GM12878 (cell line): ENCODE results near the gene SNCA. TPM values are rescaled to one million over a fixed set of nuclear protein-coding genes. Genes with fewer than 3 reads are reported as not detected.
A peak's percentile ranks its signal among the peaks of the same experiment; 100 is the strongest.

Source experiments
- ATAC-seq: fragments of 200-7000 bp; cut with Tn5 transposase; 3 replicates; pipeline ENCODE4 v1.9.1; 2020; ENCODE audit warnings: mild to moderate bottlenecking, moderate library complexity
- BruUV-seq: library from RNA; stranded (reverse); fragments of 400-500 nt; replicated peaks from 2 replicates; lab custom pipeline; 2021; lab: Mats Ljungman, UMichigan
- CTCF ChIA-PET: fragments of 300-600 bp; sonication (Branson Sonifier 250); formaldehyde crosslinking; extraction: SDS; loops from one replicate; lab custom pipeline; 2021; ENCODE audit warnings: inconsistent platforms; lab: Yijun Ruan, JAX
- POLR2A ChIA-PET: fragments of 350-600 bp; formaldehyde crosslinking; extraction: SDS; loops from one replicate; lab custom pipeline; 2021; ENCODE audit warnings: inconsistent platforms; lab: Charles Lee
- RAD21 ChIA-PET: fragments of 300-600 bp; sonication (Branson Sonifier 250); formaldehyde crosslinking; loops from one replicate; lab custom pipeline; 2023; ENCODE audit warnings: antibody characterized with exemption; ENCODE audit not compliant: unreplicated experiment; lab: Charles Lee
- SMC1A ChIA-PET: fragments of 300-600 bp; sonication (Branson Sonifier 250); formaldehyde crosslinking; loops from one replicate; lab custom pipeline; 2023; ENCODE audit not compliant: unreplicated experiment, uncharacterized antibody; lab: Charles Lee
- DNase-seq: peaks from one replicate; pipeline ENCODE4 v3.0.0-alpha.2; 2011; ENCODE audit warnings: low read depth, low spot score
- FAIRE-seq: peaks from 3 replicates; lab custom pipeline; 2011; peaks lifted over from hg19 to GRCh38; lab: Jason Lieb, UNC
- H2AFZ ChIP-seq: 2 replicates; pipeline ENCODE4 v1.6.0; 2011; ENCODE audit warnings: low read depth, low read length, control low read depth; ENCODE audit not compliant: control insufficient read depth
- H3K27ac ChIP-seq: 2 replicates; pipeline ENCODE4 v1.5.1; 2011; ENCODE audit warnings: control low read depth; ENCODE audit not compliant: control insufficient read depth, insufficient read depth
- H3K27me3 ChIP-seq, 2 experiments: replicated peaks in 1 of 2; 2 replicates each; pipeline versions ENCODE4 v1.6.0 to v1.6.1; 2011; ENCODE audit warnings: low read length in 1 of 2; ENCODE audit not compliant: control insufficient read depth in 2 of 2, insufficient read depth in 2 of 2
- H3K36me3 ChIP-seq, 2 experiments: 2 replicates each; pipeline ENCODE4 v1.5.1; 2011; ENCODE audit warnings: low read length in 1 of 2; ENCODE audit not compliant: control insufficient read depth in 2 of 2, insufficient read depth in 2 of 2
- H3K4me1 ChIP-seq: 2 replicates; pipeline ENCODE4 v1.6.1; 2011; ENCODE audit warnings: mild to moderate bottlenecking, low read length, moderate library complexity, mixed read lengths; ENCODE audit not compliant: control insufficient read depth, insufficient read depth
- H3K4me2 ChIP-seq: 2 replicates; pipeline ENCODE4 v1.6.0; 2011; ENCODE audit warnings: control low read depth; ENCODE audit not compliant: control insufficient read depth, insufficient read depth
- H3K4me3 ChIP-seq: fragments of 200-600 bp; sonication (generic); 2 replicates; pipeline ENCODE4 v1.5.1; 2016
- H3K79me2 ChIP-seq: 2 replicates; pipeline ENCODE4 v1.6.0; 2011; ENCODE audit warnings: low read length; ENCODE audit not compliant: control insufficient read depth, insufficient read depth
- H3K9ac ChIP-seq: 2 replicates; pipeline ENCODE4 v1.8.0; 2011; ENCODE audit warnings: low read length, control low read depth, mixed read lengths; ENCODE audit not compliant: control insufficient read depth, insufficient read depth
- H3K9me3 ChIP-seq: replicated peaks from 3 replicates; pipeline ENCODE4 v1.5.1; 2011; ENCODE audit warnings: mild to moderate bottlenecking, low read length; ENCODE audit not compliant: control insufficient read depth, insufficient read depth
- H4K20me1 ChIP-seq: 2 replicates; pipeline ENCODE4 v1.6.0; 2011; ENCODE audit not compliant: control insufficient read depth, insufficient read depth
- NBN ChIP-seq: fragments of 450-650 bp; IDR thresholded peaks from 2 replicates; pipeline ENCODE4 v1.6.1; 2016
- SKIL ChIP-seq: fragments of 450-650 bp; IDR thresholded peaks from 2 replicates; pipeline ENCODE4 v1.6.1; 2017; ENCODE audit warnings: mild to moderate bottlenecking, low read depth, inconsistent platforms; ENCODE audit not compliant: poor library complexity, severe bottlenecking
- ZSCAN29 ChIP-seq: fragments of 450-650 bp; IDR thresholded peaks from 2 replicates; pipeline ENCODE4 v1.6.1; 2017; ENCODE audit warnings: mild to moderate bottlenecking, moderate library complexity
- WGBS: methylation state at CpG from one replicate; pipeline ENCODE4 v1.1.6; 2016; ENCODE audit warnings: low lambda C conversion rate; ENCODE audit not compliant: insufficient replicate concordance, insufficient coverage; ENCODE audit errors: missing lambda C conversion rate; 5-methylcytosine and 5-hydroxymethylcytosine counted together
- in situ Hi-C: fragments of 300-500 bp; cut with MboI; formaldehyde crosslinking; loops from 9 replicates; pipeline ENCODE4 v1.14.3; 2018; ENCODE audit warnings: mixed read lengths
- intact Hi-C: fragments of 100-400 bp; cut with micrococcal nuclease; formaldehyde crosslinking; loops from one replicate; pipeline ENCODE4 v1.14.2; 2022; ENCODE audit not compliant: unreplicated experiment
- polyA plus RNA-seq, 11 experiments: library from polyadenylated mRNA; depleted of rRNA in 4 of 11; unstranded in 6 of 11; stranded (reverse) in 5 of 11; fragments of >200 nt; fragmentation: Nextera tagmentation in 4 of 11; fragmentation: Illumina TruSeq in 1 of 11; extraction: Ambion mirVana in 4 of 11; extraction: Trizol in 1 of 11; gene quantifications; 1 replicate in 1 of 11; 2 replicates in 10 of 11; pipeline versions ENCODE4 v1.2.1 to v1.2.3, GENCODE V29; 2011 to 2016; ENCODE audit warnings: inconsistent platforms in 2 of 11, missing spikeins in 2 of 11, low read depth in 1 of 11
- total RNA-seq, 4 experiments: library from RNA; depleted of rRNA in 3 of 4; stranded (reverse); fragments of >200 nt in 3 of 4; fragmentation: Illumina TruSeq in 1 of 4; extraction: Trizol in 1 of 4; gene quantifications; 2 replicates each; pipeline versions ENCODE4 v1.2.1 to v1.2.3, GENCODE V29; 2013 to 2021

The SNCA gene
- total and polyA plus RNA-seq, 10 of the 15 experiments (the other 5 are each of a cell fraction or from before 2014, with no cell fraction given), result 0.22 TPM; not detected in 9

GRCh38 chr4:89725268-89725667 is 111.7 kb downstream of the SNCA start:
- WGBS, result 44% methylated on average over 2 of the region's 5 CpGs
- intact Hi-C loops (loop anchor here (10.0 kb wide), 1 partner anchor 270 kb away; no protein-coding TSS in a partner anchor), in situ Hi-C loops (no loop called here)
- ChIA-PET RAD21 (no interaction called here), CTCF (no interaction called here), POLR2A (no interaction called here), SMC1A (no interaction called here)
- H3K4me2 ChIP-seq, result no peak overlapping the region
- no TSS peak for BruUV-seq
- no peak for ATAC-seq
- H3K27ac ChIP-seq, result no peak overlapping the region
- no peaks in the 10 kb centered on the region for H3K79me2 ChIP-seq
- H3K4me3 ChIP-seq, result no peak overlapping the region
- H3K9me3 ChIP-seq, result no peaks in the 10 kb centered on the region
- no peaks in the 10 kb centered on the region for H3K36me3 ChIP-seq
- DNase-seq, result no peak
- no peak overlapping the region for H2AFZ ChIP-seq
- no peaks in the 10 kb centered on the region for H4K20me1 ChIP-seq
- no peak overlapping the region for H3K9ac ChIP-seq
- TF ChIP-seq ZSCAN29 (no peak), NBN (no peak)
- H3K27me3 ChIP-seq, result no peaks in the 10 kb centered on the region
- peak; percentile 72 for FAIRE-seq
- no peaks in the 10 kb centered on the region for H3K4me1 ChIP-seq

- ChIA-PET SMC1A (no interaction called here), CTCF (no interaction called here), POLR2A (no interaction called here), RAD21 (no interaction called here)
- FAIRE-seq, result no peak
- Histone ChIP-seq H3K4me2 (no peak overlapping the region), H3K9ac (no peak overlapping the region), H3K79me2 (no peaks in the 10 kb centered on the region), H3K27me3 (no peaks in the 10 kb centered on the region), H4K20me1 (no peaks in the 10 kb centered on the region), H3K4me1 (no peaks in the 10 kb centered on the region), H3K36me3 (no peaks in the 10 kb centered on the region), H3K27ac (no peak overlapping the region), H3K4me3 (no peak overlapping the region), H3K9me3 (no peaks in the 10 kb centered on the region), H2AFZ (no peak overlapping the region)
- no peak for DNase-seq
- ATAC-seq, result no peak
- intact Hi-C loops, result loop anchor here (10.0 kb wide), 1 partner anchor 270 kb away; no protein-coding TSS in a partner anchor
- 40% methylated on average over 2 of the region's 2 CpGs for WGBS
- no TSS peak for BruUV-seq
- no peak for TF ChIP-seq SKIL
- in situ Hi-C loops, result no loop called here
These were observed 112.2 kb downstream of the SNCA start for GRCh38 chr4:89724716-89725115.
